Iris pigment epithelial cell (primary cell): ENCODE measurements around the gene UBE2J1.
A peak's percentile ranks its signal among the peaks of the same experiment; 100 is the strongest.
"Not testable (repeated sequence)": the region's sequence is repeated elsewhere in the genome, so short reads cannot be mapped to it uniquely, and the experiment has no call there.

Source experiments
- DNase-seq: peaks from one replicate; pipeline ENCODE4 v3.0.0-alpha.2; 2011; ENCODE audit warnings: low read depth

The UBE2J1 gene

GRCh38 chr6:89320012-89320559, 32.4 kb downstream of the UBE2J1 start:
- DNase-seq: no peak

GRCh38 chr6:89317067-89317466, 35.5 kb downstream of the UBE2J1 start:
- no peak for DNase-seq

GRCh38 chr6:89315249-89315885, 37.2 kb downstream of the UBE2J1 start, which contains the start of gene GABRR2:
Gene GABRR2 (minus strand): TSS chr6:89315299. CDS start chr6:89315165, 134 bp downstream.
- DNase-seq: no peak

GRCh38 chr6:89314692-89315091, 37.8 kb downstream of the UBE2J1 start:
- no peak for DNase-seq

GRCh38 chr6:89313006-89313405, 39.5 kb downstream of the UBE2J1 start:
- peak; percentile 72 for DNase-seq

GRCh38 chr6:89311853-89312531, 40.5 kb downstream of the UBE2J1 start:
- DNase-seq: peak; percentile 53

GRCh38 chr6:89311530-89311852, 41.0 kb downstream of the UBE2J1 start:
- no peak for DNase-seq

GRCh38 chr6:89310929-89311328, 41.6 kb downstream of the UBE2J1 start:
- peak; percentile 66 for DNase-seq

- DNase-seq: no peak
Observed at GRCh38 chr6:89308525-89309395, 43.8 kb downstream of the UBE2J1 start.

- not testable (repeated sequence) for DNase-seq
Observed at GRCh38 chr6:89304517-89304916, 48.0 kb downstream of the UBE2J1 start.

GRCh38 chr6:89302936-89303335, 49.6 kb downstream of the UBE2J1 start:
- DNase-seq: no peak

- DNase-seq: no peak
Observed at GRCh38 chr6:89302195-89302770, 50.2 kb downstream of the UBE2J1 start.

- DNase-seq: no peak
Observed at GRCh38 chr6:89301586-89302194, 50.8 kb downstream of the UBE2J1 start.

- DNase-seq: peak; percentile 11
Observed at GRCh38 chr6:89299466-89299850, 53.1 kb downstream of the UBE2J1 start.

- peak; percentile 89 for DNase-seq
Observed at GRCh38 chr6:89298680-89299465, 53.6 kb downstream of the UBE2J1 start.

GRCh38 chr6:89297695-89298351, 54.7 kb downstream of the UBE2J1 start:
- peak; percentile 99 for DNase-seq

GRCh38 chr6:89295981-89296380, 56.5 kb downstream of the UBE2J1 start:
- no peak for DNase-seq

GRCh38 chr6:89295116-89295515, 57.4 kb downstream of the UBE2J1 start:
- DNase-seq: not testable (repeated sequence)

GRCh38 chr6:89291256-89291819, 61.2 kb downstream of the UBE2J1 start:
- no peak for DNase-seq
